Mesothelial cell of epicardium (in vitro differentiated cells): ENCODE data around the gene PRDM16. TPM values are rescaled to one million over a fixed set of nuclear protein-coding genes. Genes with fewer than 3 reads are reported as not detected.

Experiments used
- DNase-seq, 2 experiments: peaks; one replicate each; pipeline ENCODE4 v3.0.0; 2021; ENCODE audit warnings: low spot score in 2 of 2; ENCODE audit not compliant: unreplicated experiment in 2 of 2
- H3K27ac Mint-ChIP-seq: 2 replicates; pipeline ENCODE4 v1.8.0; 2021; ENCODE audit warnings: mixed read lengths
- H3K27me3 Mint-ChIP-seq: 2 replicates; pipeline ENCODE4 v1.8.0; 2021; ENCODE audit warnings: low read depth, mixed read lengths
- H3K36me3 Mint-ChIP-seq: 2 replicates; pipeline ENCODE4 v1.8.0; 2021; ENCODE audit warnings: mixed read lengths
- H3K4me1 Mint-ChIP-seq: 2 replicates; pipeline ENCODE4 v1.8.0; 2021; ENCODE audit warnings: mixed read lengths
- H3K4me3 Mint-ChIP-seq: 2 replicates; pipeline ENCODE4 v1.8.0; 2021; ENCODE audit warnings: mild to moderate bottlenecking, moderate library complexity, mixed read lengths
- H3K9me3 Mint-ChIP-seq: 2 replicates; pipeline ENCODE4 v1.8.0; 2021; ENCODE audit warnings: mixed read lengths
- total RNA-seq: library from RNA; stranded (reverse); gene quantifications from 3 replicates; pipeline ENCODE4 v1.2.1, GENCODE V29; 2021
- TF ChIP-seq, protein P1 (sequence below): fragments of 200-600 bp; sonication (generic); IDR thresholded peaks from one replicate; pipeline ENCODE4 v1.5.0; 2021; ENCODE audit warnings: antibody characterized with exemption; ENCODE audit not compliant: unreplicated experiment

Gene PRDM16
- total RNA-seq, 1 donor from 2014 or later = 1.4 TPM

DNA sequence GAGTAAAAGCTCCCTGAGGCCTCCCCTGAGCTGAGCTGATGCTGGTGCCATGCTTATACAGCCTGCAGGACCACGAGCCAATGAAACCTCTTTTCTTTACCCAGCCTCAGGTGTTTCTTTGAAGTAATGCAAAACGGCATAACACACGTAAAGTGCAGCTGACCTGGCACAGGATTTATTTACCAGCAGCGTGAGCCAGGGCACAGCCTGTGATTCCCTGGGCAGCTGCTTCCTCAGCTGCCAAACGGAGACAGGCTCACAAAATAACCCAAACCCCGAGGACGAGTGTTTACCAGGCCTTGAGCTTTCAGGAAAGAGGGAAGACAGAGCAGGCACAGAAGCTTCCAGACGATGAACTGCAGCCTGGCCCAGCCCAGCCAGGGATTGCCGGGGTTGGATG lies 264.9 kb downstream of the PRDM16 start:
- Mint-ChIP-seq H3K4me3 (no peak overlapping the region), H3K27me3 (peaks cover 20% of the 10 kb centered on the region), H3K27ac (no peak overlapping the region), H3K36me3 (no peaks in the 10 kb centered on the region), H3K9me3 (peaks cover 3% of the 10 kb centered on the region), H3K4me1 (no peaks in the 10 kb centered on the region)
- no peak for DNase-seq
- TF ChIP-seq, protein P1, sequence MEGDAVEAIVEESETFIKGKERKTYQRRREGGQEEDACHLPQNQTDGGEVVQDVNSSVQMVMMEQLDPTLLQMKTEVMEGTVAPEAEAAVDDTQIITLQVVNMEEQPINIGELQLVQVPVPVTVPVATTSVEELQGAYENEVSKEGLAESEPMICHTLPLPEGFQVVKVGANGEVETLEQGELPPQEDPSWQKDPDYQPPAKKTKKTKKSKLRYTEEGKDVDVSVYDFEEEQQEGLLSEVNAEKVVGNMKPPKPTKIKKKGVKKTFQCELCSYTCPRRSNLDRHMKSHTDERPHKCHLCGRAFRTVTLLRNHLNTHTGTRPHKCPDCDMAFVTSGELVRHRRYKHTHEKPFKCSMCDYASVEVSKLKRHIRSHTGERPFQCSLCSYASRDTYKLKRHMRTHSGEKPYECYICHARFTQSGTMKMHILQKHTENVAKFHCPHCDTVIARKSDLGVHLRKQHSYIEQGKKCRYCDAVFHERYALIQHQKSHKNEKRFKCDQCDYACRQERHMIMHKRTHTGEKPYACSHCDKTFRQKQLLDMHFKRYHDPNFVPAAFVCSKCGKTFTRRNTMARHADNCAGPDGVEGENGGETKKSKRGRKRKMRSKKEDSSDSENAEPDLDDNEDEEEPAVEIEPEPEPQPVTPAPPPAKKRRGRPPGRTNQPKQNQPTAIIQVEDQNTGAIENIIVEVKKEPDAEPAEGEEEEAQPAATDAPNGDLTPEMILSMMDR = no peak

DNA sequence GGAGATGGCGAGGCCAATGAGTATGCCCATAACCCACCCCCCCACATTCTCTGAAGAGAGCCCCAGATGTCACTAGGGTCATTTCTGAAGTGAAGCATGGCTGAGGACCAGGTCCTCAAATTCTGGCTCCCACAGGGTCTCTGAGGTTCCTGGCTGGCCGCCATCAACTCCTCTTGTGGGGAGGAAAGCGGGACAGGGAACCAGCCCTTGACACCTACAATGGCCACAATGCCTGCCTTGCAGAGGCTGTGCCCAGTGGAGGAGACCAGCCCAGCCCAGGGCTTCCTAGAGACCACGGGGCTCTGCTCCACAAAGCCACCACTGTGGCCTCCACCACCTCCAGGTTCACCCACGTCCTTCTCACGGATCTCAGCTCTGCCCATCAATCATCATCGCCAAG lies 265.4 kb downstream of the PRDM16 start:
- H3K36me3 Mint-ChIP-seq = no peaks in the 10 kb centered on the region
- TF ChIP-seq, protein P1 = no peak
- peaks cover 23% of the 10 kb centered on the region for H3K27me3 Mint-ChIP-seq
- H3K9me3 Mint-ChIP-seq = peaks cover 3% of the 10 kb centered on the region
- H3K4me3 Mint-ChIP-seq = no peak overlapping the region
- H3K27ac Mint-ChIP-seq = no peak overlapping the region
- H3K4me1 Mint-ChIP-seq = no peaks in the 10 kb centered on the region
- no peak for DNase-seq

DNA sequence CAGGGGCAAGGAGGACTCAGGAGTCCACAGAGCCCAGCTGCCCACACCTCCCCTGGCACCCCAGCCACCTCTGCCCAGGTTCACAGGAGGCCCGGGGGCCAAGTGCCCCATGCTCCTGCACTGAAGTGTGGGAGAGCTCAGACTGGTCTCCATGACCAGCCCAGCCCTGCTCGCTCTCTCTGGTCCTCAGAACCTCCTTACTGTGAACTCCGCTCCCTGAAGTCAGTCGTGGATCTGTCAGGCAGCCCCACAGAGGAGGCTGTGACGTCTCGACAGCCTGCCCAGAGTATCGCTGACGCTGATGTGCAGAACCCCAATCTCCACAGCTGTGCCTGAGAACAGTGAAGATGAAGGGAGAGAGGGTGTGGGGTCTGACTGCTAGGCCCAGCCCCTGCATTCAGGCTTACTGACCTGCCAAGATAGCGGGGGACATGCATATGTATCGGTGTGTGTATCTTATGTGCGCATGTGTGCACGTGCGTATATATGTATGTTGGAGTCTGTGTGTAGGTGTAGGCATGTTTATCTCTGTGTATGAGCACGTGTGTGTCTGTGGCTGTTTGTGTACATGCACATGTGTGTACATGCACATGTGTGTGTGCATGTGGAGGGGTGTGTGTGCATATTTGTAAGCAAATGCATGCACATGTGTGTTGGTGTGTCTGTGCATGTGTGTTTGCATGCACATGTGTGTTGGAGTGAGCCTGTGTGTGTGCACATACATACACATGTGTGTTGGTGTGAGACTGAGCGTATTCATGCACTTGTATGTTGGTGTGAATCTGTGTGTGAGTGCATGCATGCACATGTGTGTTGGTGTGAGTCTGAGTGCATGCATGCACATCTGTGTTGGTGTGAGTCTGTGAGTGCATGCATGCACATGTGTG lies 267.0 kb downstream of the PRDM16 start:
- Mint-ChIP-seq H3K27ac (no peak overlapping the region), H3K36me3 (no peaks in the 10 kb centered on the region), H3K4me1 (no peaks in the 10 kb centered on the region), H3K9me3 (peaks cover 3% of the 10 kb centered on the region), H3K4me3 (no peak overlapping the region), H3K27me3 (peaks cover 25% of the 10 kb centered on the region)
- DNase-seq = no peak
- TF ChIP-seq, protein P1 = no peak

DNA sequence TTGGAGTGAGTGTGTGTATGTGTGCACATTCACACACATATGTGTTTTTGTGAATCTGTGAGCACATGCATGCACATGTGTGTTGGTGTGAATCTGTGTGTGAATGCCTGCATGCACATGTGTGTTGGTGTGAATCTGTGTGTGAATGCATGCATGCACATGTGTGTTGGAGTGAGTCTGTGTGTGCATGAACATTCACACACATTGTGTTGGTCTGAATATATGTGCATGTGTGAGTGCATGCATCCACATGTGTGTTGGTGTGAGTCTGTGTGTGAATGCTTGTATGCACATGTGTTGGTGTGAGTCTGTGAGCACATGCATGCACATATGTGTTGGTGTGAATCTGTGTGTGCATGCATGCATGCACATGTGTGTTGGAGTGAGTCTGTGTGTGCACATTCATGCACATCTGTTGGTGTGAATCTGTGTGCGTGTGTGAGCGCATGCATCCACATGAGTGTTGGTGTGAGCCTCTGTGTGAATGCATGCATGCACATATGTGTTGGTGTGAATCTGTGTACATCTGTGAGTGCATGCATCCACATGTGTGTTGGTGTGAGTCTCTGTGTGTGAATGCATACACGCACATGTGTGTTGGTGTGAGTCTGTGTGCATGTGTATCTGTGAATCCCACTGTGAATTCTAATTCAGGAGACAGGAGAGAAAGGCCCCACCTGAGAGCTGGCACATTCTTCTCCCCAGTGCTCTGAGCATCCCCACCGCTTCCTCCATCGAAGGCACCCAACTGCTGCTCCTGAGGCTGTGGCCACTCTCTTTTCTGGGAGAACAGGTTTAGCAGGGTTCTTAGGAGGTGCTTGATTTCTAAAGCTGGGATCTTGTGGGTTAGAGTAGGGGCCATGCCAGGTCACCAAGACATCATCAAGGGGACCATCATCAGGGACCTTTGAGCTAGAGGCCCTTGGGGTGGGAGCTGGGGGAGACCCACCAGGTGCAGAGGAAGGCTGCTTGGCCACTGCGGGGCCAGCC lies 267.9 kb downstream of the PRDM16 start:
- Mint-ChIP-seq H3K27ac (no peak overlapping the region), H3K27me3 (peaks cover 25% of the 10 kb centered on the region), H3K36me3 (no peaks in the 10 kb centered on the region), H3K4me1 (no peaks in the 10 kb centered on the region), H3K4me3 (no peak overlapping the region), H3K9me3 (peaks cover 3% of the 10 kb centered on the region)
- DNase-seq = no peak
- TF ChIP-seq, protein P1 = no peak

DNA sequence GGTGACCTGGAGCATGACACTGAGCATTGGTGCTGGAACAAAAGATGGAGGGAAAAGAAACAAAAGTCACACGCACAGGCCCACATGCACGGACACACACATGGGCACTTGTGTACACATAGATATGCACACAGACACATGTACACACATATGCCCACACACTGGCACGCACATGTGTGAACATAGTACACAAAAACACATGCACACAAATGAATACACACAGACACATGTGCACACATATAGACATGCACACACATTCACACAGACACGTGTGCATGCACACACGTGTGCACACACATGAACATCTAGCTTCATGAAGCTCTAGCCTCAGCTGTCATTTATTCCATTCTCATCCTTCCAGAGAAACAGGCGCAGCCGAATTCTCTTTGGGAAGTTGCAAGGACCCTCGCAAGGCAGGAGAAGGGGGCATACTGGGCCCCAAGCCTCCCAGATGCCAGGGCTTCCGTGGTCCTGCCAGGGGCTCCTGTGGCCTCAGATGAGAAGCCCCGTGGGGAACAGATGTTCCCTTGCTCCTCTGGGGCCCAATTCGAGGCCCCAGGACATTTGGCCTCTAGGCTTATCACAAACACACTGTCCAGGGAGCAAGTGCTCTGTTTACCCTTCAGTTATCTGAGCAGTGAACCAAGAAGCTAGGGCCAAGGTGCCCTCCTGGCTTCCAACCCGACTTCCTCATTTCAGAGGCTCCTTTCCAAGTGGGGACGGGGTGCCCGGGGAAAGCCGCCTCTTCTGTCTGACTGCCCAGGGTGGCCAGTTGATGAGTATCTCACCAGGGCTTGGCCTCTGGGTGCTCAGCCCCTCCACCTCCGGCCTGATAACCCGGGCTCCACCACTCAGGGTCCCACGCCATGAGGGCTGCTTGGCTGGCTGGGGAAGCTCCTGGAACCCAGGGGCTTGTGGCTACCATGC lies 269.1 kb downstream of the PRDM16 start:
- H3K9me3 Mint-ChIP-seq = peaks cover 5% of the 10 kb centered on the region
- TF ChIP-seq, protein P1 = no peak
- no peaks in the 10 kb centered on the region for H3K36me3 Mint-ChIP-seq
- no peak overlapping the region for H3K27ac Mint-ChIP-seq
- no peaks in the 10 kb centered on the region for H3K4me1 Mint-ChIP-seq
- peaks cover 21% of the 10 kb centered on the region for H3K27me3 Mint-ChIP-seq
- DNase-seq = no peak
- no peak overlapping the region for H3K4me3 Mint-ChIP-seq
